Brain microvascular endothelial cell (primary cell): ENCODE results near the gene NRARP.
A peak's percentile ranks its signal among the peaks of the same experiment; 100 is the strongest.

Experiments
- DNase-seq: peaks from one replicate; pipeline ENCODE4 v3.0.0-alpha.2; 2020
- H3K27ac ChIP-seq: fragments of 250-450 bp; sonication (Bioruptor Pico); 2 replicates; pipeline ENCODE4 v1.5.1; 2020; ENCODE audit warnings: mild to moderate bottlenecking, moderate library complexity
- H3K27me3 ChIP-seq: fragments of 250-450 bp; sonication (Bioruptor Pico); replicated peaks from 2 replicates; pipeline ENCODE4 v1.5.1; 2020; ENCODE audit warnings: mild to moderate bottlenecking
- H3K36me3 ChIP-seq: fragments of 250-450 bp; sonication (Bioruptor Pico); replicated peaks from 2 replicates; pipeline ENCODE4 v1.5.1; 2020; ENCODE audit warnings: mild to moderate bottlenecking
- H3K4me3 ChIP-seq: 2 replicates; pipeline ENCODE4 v1.5.1; 2011; ENCODE audit warnings: low read depth, mild to moderate bottlenecking, control low read depth, low read length, moderate library complexity
- CTCF ChIP-seq: IDR thresholded peaks from 2 replicates; pipeline ENCODE4 v1.5.1; 2011; ENCODE audit warnings: low read depth, mild to moderate bottlenecking, moderate library complexity, low read length, control low read depth, inconsistent platforms; ENCODE audit errors: missing control alignments
- in situ Hi-C: cut with HindIII; loops from 2 replicates; pipeline ENCODE4 v1.10.0; 2017; ENCODE audit warnings: low sequenced_read_pairs, low pct_ligation_motif_present

Gene NRARP, protein sequence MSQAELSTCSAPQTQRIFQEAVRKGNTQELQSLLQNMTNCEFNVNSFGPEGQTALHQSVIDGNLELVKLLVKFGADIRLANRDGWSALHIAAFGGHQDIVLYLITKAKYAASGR

DNA sequence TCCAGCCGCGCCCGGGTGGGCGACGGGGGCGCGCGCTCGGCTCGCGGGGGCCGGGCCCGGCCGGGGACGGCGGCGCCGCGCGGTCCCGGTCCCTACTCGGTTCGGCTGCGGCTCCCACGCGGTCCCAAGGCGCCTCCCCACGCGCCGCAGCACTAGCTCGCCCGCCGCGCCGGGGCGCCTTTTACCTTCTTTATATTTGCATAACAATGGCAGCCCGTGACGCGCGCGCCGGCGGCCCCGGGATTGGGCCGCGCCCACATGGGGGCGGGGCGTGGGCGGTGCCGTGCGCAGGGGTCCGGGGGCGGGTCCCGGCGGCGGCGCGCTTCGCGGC, at the start of gene NRARP:
NRARP (minus strand) TSS at position 154 of the 331 bp plus-strand sequence. CDS start 343 bp downstream, outside the sequence.
- H3K4me3 ChIP-seq = peak within 1 kb of the TSS; percentile 45
- no peaks in the 10 kb centered on the region for H3K36me3 ChIP-seq
- in situ Hi-C loops = no loop called here
- TF ChIP-seq CTCF = no peak
- H3K27ac ChIP-seq = peak within 1 kb of the TSS; percentile 50
- no peaks in the 10 kb centered on the region for H3K27me3 ChIP-seq
- peak; percentile 67 for DNase-seq

DNA sequence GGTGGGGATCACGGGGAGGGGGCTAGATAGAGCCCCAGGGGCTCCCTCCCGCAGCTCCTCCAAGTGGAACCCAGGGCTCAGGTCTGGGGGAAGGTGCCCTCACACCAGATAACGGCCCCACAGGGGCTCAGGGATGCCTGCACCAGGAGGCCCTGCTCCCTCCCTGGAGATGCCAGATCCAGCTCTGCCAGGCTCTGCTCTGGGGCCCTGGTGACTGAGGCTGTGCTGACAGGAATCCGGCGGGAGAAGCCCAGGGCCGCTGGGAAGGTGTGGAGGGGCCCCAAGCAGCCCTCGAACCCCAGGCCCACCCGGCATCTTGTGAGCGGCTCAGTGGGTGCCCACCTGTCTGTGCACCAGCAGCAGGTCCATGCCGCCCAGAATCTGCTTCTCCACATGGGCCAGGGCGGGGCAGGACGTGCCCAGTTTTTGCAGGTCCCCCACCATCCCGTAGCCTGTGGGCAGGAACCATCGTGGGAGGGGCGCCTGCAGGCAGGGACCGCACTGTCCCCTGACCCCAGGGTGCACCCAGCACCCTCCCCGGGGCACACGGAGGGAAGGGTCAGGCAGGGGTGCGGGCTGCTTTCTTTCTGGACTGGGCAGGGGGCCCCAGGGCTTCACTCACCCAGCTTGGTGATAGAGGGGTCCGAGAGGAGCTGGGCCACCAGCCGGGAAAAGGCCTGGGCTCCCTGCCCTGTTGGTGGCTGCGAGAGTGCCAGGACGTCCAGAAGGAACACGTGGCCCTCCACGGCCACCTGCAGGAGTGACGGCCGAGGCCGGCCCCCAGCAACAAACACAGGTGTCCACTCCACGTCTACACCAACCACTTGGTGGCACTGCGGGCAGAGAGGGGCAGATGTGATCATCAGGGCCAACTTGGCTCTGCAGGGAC, 48.9 kb upstream of the NRARP start:
- peak; percentile 3 for TF ChIP-seq CTCF

DNA sequence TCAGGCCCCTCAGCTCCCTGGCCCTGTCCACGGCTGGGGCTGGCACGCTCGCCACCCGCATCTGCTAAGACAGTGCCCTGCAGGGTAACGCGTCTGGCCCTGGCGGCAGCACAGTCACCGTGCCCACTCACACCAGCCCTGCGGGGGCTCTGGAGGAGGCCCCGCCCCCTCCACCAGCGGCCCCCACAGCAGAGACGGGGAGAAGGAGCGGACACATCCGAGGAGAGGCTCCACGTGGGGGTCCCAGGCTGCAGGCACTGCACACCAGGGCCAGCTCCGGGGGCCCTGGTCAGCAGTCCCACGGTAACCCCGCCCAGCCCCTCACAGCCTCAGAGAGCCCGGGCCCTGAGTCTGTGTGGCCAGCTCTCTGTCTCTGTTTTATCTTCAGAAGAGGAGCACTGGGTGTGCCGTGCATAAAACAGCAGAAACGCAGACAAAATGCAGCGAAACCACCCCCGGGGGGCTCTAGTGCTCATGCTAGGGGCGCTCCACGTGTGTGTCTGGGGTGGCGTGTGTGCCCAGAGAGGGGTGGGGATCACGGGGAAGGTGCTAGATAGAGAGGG, 47.5 kb upstream of the NRARP start:
- DNase-seq = no peak
- in situ Hi-C loops = no loop called here
- H3K27me3 ChIP-seq = no peaks in the 10 kb centered on the region
- no peaks in the 10 kb centered on the region for H3K36me3 ChIP-seq
- H3K27ac ChIP-seq = no peak overlapping the region
- no peak overlapping the region for H3K4me3 ChIP-seq
- no peak for TF ChIP-seq CTCF

More for the DNA sequence above, 48.9 kb upstream of the NRARP start:
- DNase-seq = no peak
- Histone ChIP-seq H3K27ac (no peak overlapping the region), H3K36me3 (no peaks in the 10 kb centered on the region), H3K27me3 (no peaks in the 10 kb centered on the region), H3K4me3 (no peak overlapping the region)
- in situ Hi-C loops = no loop called here

DNA sequence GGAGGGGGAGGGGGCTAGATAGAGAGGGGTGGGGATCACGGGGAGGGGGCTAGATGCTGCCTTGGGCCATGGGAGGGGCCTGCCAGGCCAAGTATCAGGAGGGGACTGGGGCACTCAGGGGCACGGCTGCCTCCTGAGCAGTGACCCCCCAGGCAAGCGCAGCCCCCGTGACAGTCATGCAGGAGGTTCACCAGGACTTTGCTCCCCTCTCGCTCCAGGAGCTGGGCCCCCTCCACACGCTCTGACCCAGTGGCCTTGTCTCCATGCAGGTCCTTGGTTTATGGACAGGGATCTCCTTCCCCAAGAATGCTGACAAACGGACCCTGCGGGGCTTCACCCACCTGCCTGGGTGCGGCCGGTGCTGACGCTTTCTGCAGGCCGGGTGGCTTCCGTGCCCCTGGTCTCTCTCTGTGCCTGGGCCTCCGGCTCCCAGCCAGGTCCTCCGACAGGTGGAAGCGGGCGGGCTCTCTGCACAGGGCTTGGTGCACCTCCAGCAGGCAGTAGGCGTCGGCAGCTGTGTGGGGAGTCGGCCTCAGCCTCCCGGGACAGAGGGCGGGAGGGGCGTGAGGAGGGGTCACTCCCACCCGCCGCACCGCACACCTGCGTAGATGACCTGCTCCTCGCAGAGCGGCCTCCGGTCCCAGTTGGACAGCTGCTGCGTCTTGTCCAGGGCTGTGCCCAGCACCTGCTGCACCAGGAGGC, 46.8 kb upstream of the NRARP start:
- no peaks in the 10 kb centered on the region for H3K36me3 ChIP-seq
- no peak overlapping the region for H3K4me3 ChIP-seq
- H3K27ac ChIP-seq = no peak overlapping the region
- DNase-seq = no peak
- no peak for TF ChIP-seq CTCF
- in situ Hi-C loops = no loop called here
- no peaks in the 10 kb centered on the region for H3K27me3 ChIP-seq

- Histone ChIP-seq H3K4me3 (no peak overlapping the region), H3K27ac (no peak overlapping the region), H3K27me3 (no peaks in the 10 kb centered on the region), H3K36me3 (no peaks in the 10 kb centered on the region)
- no peak for TF ChIP-seq CTCF
- in situ Hi-C loops = no loop called here
- no peak for DNase-seq
Observed at GRCh38 chr9:137347928-137348327, 45.9 kb upstream of the NRARP start.
